Middle frontal gyrus (tissue), 1 donor: ENCODE data around the gene GGACT.

Source experiments
- DNase-seq: peaks from one replicate; pipeline ENCODE4 v3.0.0-alpha.2; 2015; ENCODE audit warnings: low spot score; ENCODE audit errors: extremely low spot score

Gene GGACT

GRCh38 chr13:100549316-100549715 is 39.3 kb downstream of the GGACT start:
- no peak for DNase-seq

- no peak for DNase-seq
Observed at GRCh38 chr13:100547791-100548201, 40.8 kb downstream of the GGACT start.

- DNase-seq = no peak
Observed at GRCh38 chr13:100546713-100547405, 41.7 kb downstream of the GGACT start.

DNA sequence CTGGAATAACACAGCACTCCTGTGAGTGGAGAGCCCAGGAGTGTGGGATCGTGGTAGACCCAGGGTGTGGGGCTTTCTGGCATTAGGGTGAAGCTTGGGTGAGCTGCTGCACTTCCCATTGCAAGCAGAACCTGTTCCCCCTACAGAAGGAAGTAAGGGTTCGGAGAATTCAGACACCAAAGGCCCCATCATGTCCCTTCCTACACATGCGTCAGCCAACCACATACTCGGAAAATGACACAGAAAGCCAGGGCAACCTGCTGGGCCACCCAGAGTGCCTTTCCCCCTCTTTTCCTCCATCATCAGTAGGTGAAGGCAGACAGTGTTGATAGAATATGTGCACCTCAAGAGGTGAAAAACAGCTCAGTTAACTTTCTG is 42.9 kb downstream of the GGACT start:
- DNase-seq = no peak

DNA sequence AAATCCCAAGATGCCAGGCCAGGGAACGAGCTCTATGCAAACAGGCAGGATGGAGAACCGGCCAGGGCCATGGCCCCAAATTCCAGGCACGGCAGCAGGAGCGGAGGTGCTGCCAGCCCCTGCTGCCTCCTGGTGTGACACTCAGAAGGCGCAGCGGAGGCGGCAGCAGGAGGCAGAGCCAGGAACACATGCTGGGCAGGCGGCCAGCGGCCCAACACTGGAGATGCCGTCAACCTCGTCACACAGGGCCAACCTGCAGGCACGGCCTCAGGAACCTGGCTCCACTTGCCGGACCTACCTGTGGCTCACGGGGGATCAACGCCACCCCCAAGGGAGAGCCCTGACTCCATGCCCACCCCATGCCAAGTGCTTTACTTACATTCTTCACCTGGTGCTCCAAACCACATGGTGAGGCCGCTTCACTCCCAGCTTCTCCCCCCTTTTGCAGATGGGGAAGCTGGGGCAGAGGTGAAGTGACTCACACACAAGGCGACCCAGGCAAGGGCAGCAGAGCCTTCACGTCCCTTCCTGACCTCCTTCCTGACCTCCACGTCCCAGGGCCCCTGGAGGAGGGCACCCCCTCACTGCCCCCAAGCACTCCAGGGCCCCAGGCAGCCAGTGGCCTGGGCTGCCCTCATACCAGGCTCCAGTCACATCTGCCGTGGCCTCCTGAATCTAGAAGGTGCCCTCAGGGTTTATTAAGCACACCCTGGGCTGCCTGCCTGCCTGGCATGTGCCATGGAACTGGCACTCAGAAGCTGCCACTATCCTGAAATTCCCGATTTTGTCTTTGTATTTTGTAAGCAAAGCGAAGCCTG is 43.5 kb downstream of the GGACT start:
- DNase-seq = no peak

DNA sequence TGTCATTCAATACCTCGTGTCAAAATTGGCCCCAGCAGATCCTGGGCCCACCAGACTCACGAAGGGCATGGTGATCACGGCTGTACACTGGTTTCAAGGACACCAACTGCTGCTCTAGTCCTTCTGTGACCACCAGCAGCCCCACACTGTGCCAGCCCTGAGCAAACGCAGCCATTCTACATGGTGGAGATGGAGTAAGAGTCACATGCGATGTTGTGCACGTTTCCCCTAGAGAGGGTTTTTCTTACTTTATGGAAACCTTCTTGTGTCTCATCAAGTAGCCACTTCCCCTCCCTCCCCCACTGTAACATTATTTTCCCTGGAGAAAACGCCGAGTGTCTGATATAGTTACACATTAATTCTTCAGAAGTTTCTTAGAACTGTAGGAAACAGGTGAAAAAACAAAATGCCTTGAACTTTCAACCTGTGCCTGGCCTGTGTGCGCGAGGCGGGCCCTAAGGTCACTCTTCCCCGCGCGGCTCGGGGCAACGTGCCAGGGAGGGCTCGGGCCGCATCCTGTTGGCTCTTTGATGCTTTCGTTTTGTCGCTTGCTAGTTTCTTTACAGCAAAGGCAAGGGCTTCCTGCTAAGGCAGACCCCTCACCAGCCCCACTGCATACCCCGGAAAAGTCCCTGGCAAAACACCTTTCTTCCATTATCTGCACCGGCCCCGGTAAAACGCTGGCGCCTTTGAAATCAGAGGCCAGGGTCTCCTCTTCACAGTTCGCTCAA is 44.6 kb downstream of the GGACT start:
- DNase-seq = no peak

DNA sequence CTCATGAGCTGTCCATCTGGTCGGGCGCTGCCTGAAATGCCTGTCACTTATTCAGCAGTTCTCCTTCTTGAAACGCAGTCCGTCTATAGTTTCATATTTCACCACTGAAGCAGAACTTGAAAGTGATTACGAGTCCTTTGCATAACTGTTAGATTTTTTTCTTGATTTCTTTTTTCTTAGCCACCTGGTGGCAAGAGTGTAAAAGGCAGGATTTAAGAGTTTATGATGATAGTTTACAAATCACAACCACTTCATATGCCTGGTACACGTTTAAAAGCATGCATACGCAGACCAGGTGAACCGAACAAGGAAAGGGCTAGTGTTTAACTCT is 45.8 kb downstream of the GGACT start:
- no peak for DNase-seq

DNA sequence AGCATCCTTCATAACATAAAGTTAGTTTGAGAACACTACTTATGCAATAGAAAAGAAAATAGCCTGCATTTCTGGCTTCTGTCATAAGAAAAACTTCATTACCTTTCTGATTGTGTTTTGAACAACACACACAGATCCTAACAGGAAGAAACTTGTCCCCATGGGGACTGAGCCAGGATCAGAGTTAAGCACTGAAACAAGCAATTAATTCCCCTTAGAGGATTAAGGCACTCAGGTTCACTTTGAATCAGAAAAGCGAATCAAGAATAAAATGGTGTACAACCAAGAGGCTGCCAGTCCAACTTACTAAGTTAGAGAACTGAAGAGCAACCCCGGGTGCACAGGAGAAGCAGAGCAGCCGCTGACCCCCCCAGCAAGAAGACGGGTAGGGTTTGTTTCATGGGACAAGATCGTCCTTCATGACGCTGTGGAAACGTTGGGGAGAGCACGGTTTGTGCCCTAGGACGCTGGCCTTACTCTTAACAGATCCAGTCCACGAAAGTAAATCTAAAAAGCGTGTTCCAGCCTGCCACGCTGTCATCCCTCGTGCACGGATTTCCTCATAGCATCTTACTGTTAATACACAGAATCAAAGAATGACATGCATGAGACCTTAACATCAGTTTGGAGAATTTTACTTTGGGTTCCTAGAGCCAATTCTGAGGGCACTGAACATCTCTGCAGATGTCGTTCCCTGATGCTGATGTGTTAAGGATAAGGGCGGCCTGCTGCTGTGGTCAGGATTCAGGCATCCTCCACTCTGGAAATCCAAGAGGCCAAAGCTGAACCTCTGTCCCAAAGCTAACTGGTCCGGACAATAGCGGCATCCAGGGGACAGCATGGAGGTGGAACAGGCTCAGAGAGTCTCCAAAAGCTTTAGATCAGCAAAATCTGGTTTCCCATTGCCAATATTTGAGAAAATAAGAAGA is 46.4 kb downstream of the GGACT start:
- no peak for DNase-seq

DNA sequence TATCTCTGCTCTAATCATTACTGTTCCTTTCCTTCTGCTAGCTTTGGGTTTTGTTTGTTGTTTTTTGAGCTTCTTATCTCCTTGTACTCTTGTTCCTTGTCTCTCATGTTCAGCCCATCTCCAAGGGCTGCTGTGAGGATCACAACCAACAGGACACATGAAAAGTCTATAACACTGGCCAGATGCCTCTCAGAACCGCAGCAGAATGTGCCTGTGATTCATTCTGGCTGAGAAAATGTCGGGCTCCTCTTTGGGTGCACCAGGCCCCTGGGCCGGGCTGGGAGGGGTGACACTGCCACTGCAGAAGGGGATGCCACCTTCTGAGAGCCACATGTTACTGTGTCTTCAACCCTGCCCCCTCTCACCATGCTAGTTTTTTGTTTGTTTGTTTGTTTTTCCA is 48.0 kb downstream of the GGACT start:
- no peak for DNase-seq

DNA sequence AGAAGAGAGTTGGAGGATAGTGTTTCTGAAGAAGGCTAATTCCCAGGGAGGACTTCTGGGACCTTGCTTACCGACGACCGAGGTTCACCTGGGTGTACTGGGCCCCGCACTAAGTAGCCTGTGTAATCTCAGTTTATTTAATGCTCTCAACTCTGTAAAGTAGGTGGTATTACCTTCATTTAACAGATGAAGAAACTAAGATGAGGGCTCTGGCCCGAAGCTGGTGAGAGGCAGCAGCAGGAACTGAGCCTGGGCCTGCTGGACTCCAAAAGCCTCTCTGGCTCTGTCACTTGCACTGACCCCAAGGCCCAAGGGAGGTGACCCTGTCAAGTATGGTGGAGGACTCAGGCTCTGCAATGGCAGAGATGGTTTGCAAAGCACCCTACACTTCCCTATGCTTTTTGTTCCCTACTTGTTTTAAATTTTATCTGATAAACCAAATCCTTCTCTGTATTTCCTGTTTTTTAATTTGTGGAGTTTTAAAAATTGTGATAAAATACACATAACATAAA is 50.6 kb downstream of the GGACT start:
- no peak for DNase-seq

- DNase-seq = no peak
Observed at GRCh38 chr13:100537486-100537885, 51.1 kb downstream of the GGACT start.

- DNase-seq = no peak
Observed at GRCh38 chr13:100536643-100537180, 51.9 kb downstream of the GGACT start.

GRCh38 chr13:100535426-100536135 is 53.0 kb downstream of the GGACT start:
- no peak for DNase-seq

- DNase-seq = no peak
Observed at GRCh38 chr13:100534911-100535310, 53.7 kb downstream of the GGACT start.

- no peak for DNase-seq
Observed at GRCh38 chr13:100534147-100534843, 54.3 kb downstream of the GGACT start.

GRCh38 chr13:100533588-100534041 is 55.0 kb downstream of the GGACT start:
- DNase-seq = no peak

- no peak for DNase-seq
Observed at GRCh38 chr13:100532836-100533435, 55.7 kb downstream of the GGACT start.

DNA sequence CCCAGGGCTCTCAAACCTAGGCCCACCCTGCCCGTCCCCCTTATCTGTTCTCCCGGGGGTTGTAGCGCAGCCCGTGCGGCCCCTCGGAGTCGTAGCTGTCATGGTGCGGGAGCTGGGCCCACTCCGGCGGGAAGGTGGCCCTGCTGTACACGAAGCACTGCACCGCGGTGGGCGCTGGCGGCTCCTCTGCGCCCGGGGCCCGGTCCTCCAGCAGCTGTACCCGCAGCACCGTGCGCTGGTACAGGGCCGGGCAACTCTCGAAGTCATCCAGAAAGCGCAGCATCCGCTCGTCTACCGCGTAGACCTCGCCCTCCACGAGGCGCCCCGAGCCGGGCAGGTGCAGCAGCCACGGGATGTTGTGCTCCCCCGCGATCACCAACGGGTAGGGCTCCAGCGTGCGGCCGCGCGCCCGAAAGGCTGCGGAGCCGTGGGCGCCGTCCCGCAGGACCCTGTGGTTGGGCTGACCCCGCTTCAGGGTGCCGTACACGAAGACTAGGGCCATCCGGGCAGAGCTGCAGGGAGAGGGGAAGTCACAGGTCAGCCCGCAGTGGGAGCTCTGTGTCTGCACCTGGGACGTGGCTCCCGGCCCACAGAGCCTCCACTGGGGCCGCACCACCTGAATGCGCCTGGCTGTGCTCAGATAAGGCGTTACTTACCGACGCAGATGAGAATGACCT is 56.4 kb downstream of the GGACT start:
- DNase-seq = no peak
